Erythroblast (primary cell): ENCODE measurements around the gene EIF5B.

Source experiments
- GATA1 ChIP-seq: IDR thresholded peaks from 2 replicates; pipeline ENCODE4 v1.6.1; 2011; ENCODE audit warnings: low read depth, mild to moderate bottlenecking, control low read depth, low read length, moderate library complexity
- POLR2A ChIP-seq: IDR thresholded peaks from 2 replicates; pipeline ENCODE4 v1.6.1; 2011; ENCODE audit warnings: mild to moderate bottlenecking, low read length

GRCh38 chr2:99325384-99325783, 11.8 kb upstream of the EIF5B start:
- TF ChIP-seq POLR2A (no peak), GATA1 (no peak)
